A673 (cell line): ENCODE data around the gene SNTA1.

Experiments
- CTCF ChIP-seq: fragments of 300-800, 200-600 bp; sonication (generic); conservative IDR thresholded peaks from 2 replicates; pipeline ENCODE4 v1.5.1; 2017; ENCODE audit warnings: low read depth, mild to moderate bottlenecking, antibody characterized with exemption, low read length, moderate library complexity, mixed read lengths
- EZH2 ChIP-seq: fragments of 200-600 bp; sonication (generic); IDR thresholded peaks from 2 replicates; pipeline ENCODE4 v1.6.1; 2017; ENCODE audit warnings: borderline replicate concordance, low read depth, mild to moderate bottlenecking, mixed read lengths, antibody characterized with exemption, low read length; ENCODE audit not compliant: poor library complexity, severe bottlenecking

GRCh38 chr20:33431797-33432381, 11.7 kb downstream of the SNTA1 start:
- TF ChIP-seq CTCF: no peak
- TF ChIP-seq EZH2: no peak
